ENCODE results near the gene RPS2.
A peak's percentile ranks its signal among the peaks of the same experiment; 100 is the strongest.

The RPS2 gene

GRCh38 chr16:1942810-1943726 is 21.6 kb downstream of the RPS2 start, which contains the start of gene MSRB1:
MSRB1 (minus strand) TSS chr16:1943199; CDS start chr16:1943156, 43 bp downstream.
- Histone ChIP-seq H3K36me3 (ENCODE audit: control insufficient read depth in 2 of 2, insufficient read depth in 1 of 2, low read length in 2 of 2) (peaks cover 0 to 29% of the 10 kb centered on the region in 2 experiments; a peak in 2 of 3 replicates), H3K4me3 (ENCODE audit: low read depth, low read length) (peak within 1 kb of the TSS; percentile 67), H3K9me3 (ENCODE audit: control insufficient read depth, insufficient read depth, low read depth, low read length) (no peaks in the 10 kb centered on the region), H3K4me1 (ENCODE audit: control insufficient read depth, insufficient read depth, low read length) (no peaks in the 10 kb centered on the region), H3K27ac (ENCODE audit: extremely low read depth, low read depth, low read length) (no peak within 1 kb of the TSS; the same call in 1 of the 2 replicates)
- ChIA-PET POLR2A (interaction anchor here (0.5 to 1.7 kb wide), 14 partner anchors 9 to 212 kb away, joined by 3 to 33 read pairs (median 4); partner anchors contain the start of genes NUBP2, RPS2 and TRAF7), CTCF (interaction anchor here (0.5 to 1.5 kb wide), 5 partner anchors 10 to 1088 kb away, joined by 3 to 5 read pairs (median 3); no protein-coding TSS in a partner anchor)
- TF ChIP-seq WT1 (tag by site-specific recombination; IDR thresholded peaks at IDR 0.05) (no peak), ZNF639 (tag by site-specific recombination; IDR thresholded peaks at IDR 0.05) (peak; percentile 67; the same call in 1 of the 2 replicates), ZNF214 (tag by site-specific recombination; IDR thresholded peaks at IDR 0.05; ENCODE audit: borderline replicate concordance) (no peak), ZNF529 (tag by site-specific recombination; IDR thresholded peaks at IDR 0.05; ENCODE audit: insufficient replicate concordance) (no peak), IKZF3 (tag by site-specific recombination; IDR thresholded peaks at IDR 0.05) (no peak), ZNF791 (tag by site-specific recombination; IDR thresholded peaks at IDR 0.05) (no peak), ZNF221 (tag by site-specific recombination; IDR thresholded peaks at IDR 0.05; ENCODE audit: borderline replicate concordance) (no peak), ZNF223 (tag by site-specific recombination; IDR thresholded peaks at IDR 0.05) (no peak), ZNF549 (tag by site-specific recombination; IDR thresholded peaks at IDR 0.05) (no peak), ZNF580 (tag by site-specific recombination; IDR thresholded peaks at IDR 0.05) (0 out of 2 replicates have a peak, but pooled peaks have one; percentile 47), ZBTB10 (tag by site-specific recombination; IDR thresholded peaks at IDR 0.05) (peak; percentile 72), ZNF624 (tag by site-specific recombination; IDR thresholded peaks at IDR 0.05) (no peak), ZSCAN5A (tag by site-specific recombination; IDR thresholded peaks at IDR 0.05) (0 out of 2 replicates have a peak, but pooled peaks have one; percentile 84), ZFP69B (tag by site-specific recombination; IDR thresholded peaks at IDR 0.05) (no peak), ZFP37 (tag by site-specific recombination; IDR thresholded peaks at IDR 0.05) (no peak), ZNF366 (tag by site-specific recombination; conservative IDR thresholded peaks at IDR 0.05) (no peak), ZNF280D (tag by site-specific recombination; IDR thresholded peaks at IDR 0.05) (no peak), ZNF530 (tag by site-specific recombination; IDR thresholded peaks at IDR 0.05; ENCODE audit: low read depth) (no peak), KLF16 (tag by site-specific recombination; IDR thresholded peaks at IDR 0.05) (peak; percentile 81; the same call in 1 of the 2 replicates), ZNF2 (tag by site-specific recombination; IDR thresholded peaks at IDR 0.05) (peak; percentile 63; the same call in 1 of the 2 replicates), ZNF248 (tag by site-specific recombination; IDR thresholded peaks at IDR 0.05) (no peak), GLIS2 (tag by site-specific recombination; IDR thresholded peaks at IDR 0.05) (peak; percentile 83), ZNF660 (tag by site-specific recombination; IDR thresholded peaks at IDR 0.05) (0 out of 2 replicates have a peak, but pooled peaks have one; percentile 17), ZNF266 (tag by site-specific recombination; IDR thresholded peaks at IDR 0.05; ENCODE audit: low read depth) (no peak), ZNF302 (tag by site-specific recombination; IDR thresholded peaks at IDR 0.05; ENCODE audit: low read depth) (no peak), ZNF239 (tag by site-specific recombination; IDR thresholded peaks at IDR 0.05) (peak; percentile 34; the same call in 1 of the 2 replicates), ZFP3 (tag by site-specific recombination; IDR thresholded peaks at IDR 0.05; ENCODE audit: low read depth) (no peak), ZBTB48 (tag by site-specific recombination; IDR thresholded peaks at IDR 0.05) (no peak), ZNF169 (tag by site-specific recombination; IDR thresholded peaks at IDR 0.05) (no peak)
